ENCODE measurements around the gene TNNC2.

The TNNC2 gene

GRCh38 chr20:45827712-45828111 is 600 bp upstream of the TNNC2 start:
- Histone ChIP-seq H3K9me3 (replicated peaks in 1 of 2; ENCODE audit: control insufficient read depth in 2 of 2, insufficient read depth in 1 of 2, low read depth in 1 of 2, low read length in 2 of 2) (peaks cover 0 to 3% of the 10 kb centered on the region in 2 donors), H2BK12ac (ENCODE audit: low read length) (no peak overlapping the region), H2AK5ac (ENCODE audit: low read depth, low read length) (no peak overlapping the region), H3K4me3 (ENCODE audit: low read length in 2 of 2) (no peak overlapping the region), H3K36me3 (replicated peaks in 1 of 2; ENCODE audit: control insufficient read depth in 2 of 2, insufficient read depth in 2 of 2, low read length in 2 of 2) (no peaks in the 10 kb centered on the region), H2BK120ac (ENCODE audit: low read depth, low read length) (no peak overlapping the region), H3K27ac (replicated peaks; ENCODE audit: low read length) (no peak overlapping the region), H3K79me1 (ENCODE audit: low read depth, low read length) (no peaks in the 10 kb centered on the region), H2BK15ac (ENCODE audit: low read length) (no peak overlapping the region), H4K91ac (ENCODE audit: low read depth, low read length, poor library complexity) (no peak overlapping the region), H3K9ac (ENCODE audit: low read depth, low read length, poor library complexity) (no peak overlapping the region), H3K23ac (ENCODE audit: low read depth, low read length, poor library complexity) (no peak overlapping the region), H3K14ac (ENCODE audit: low read length) (no peak overlapping the region), H2BK5ac (ENCODE audit: low read length) (no peak overlapping the region), H3K4me2 (ENCODE audit: insufficient read depth, low read length, poor library complexity, severe bottlenecking) (no peak overlapping the region), H3K27me3 (ENCODE audit: control insufficient read depth in 3 of 3, insufficient read depth in 3 of 3, low read depth in 1 of 3, low read length in 3 of 3) (peaks cover 0 to 18% (median 3%) of the 10 kb centered on the region in 3 experiments), H3K4ac (ENCODE audit: low read length) (no peak overlapping the region), H3K4me1 (ENCODE audit: control insufficient read depth in 2 of 2, insufficient read depth in 1 of 2, low read depth in 1 of 2, low read length in 2 of 2) (peaks cover 11 to 13% of the 10 kb centered on the region in 2 donors), H4K8ac (ENCODE audit: low read depth, low read length) (no peak overlapping the region), H3K18ac (ENCODE audit: low read length) (no peak overlapping the region), H2AFZ (ENCODE audit: low read length) (no peak overlapping the region)
- DNase-seq (ENCODE audit: low spot score), result no peak
- no CpG with 5 or more reads among the region's 6 CpGs for WGBS, 2 donors (ENCODE audit: extremely low coverage in 2 of 2, insufficient read length in 2 of 2, insufficient replicate concordance in 1 of 2)

GRCh38 chr20:45826381-45827019 is 612 bp downstream of the TNNC2 start:
- no peak overlapping the region for H3K27ac ChIP-seq (replicated peaks; ENCODE audit: low read length)
- no peak overlapping the region for H3K4me3 ChIP-seq (ENCODE audit: low read length in 2 of 2)
- peak overlapping the region; percentile 13 for H3K18ac ChIP-seq (ENCODE audit: low read length)
- H2BK12ac ChIP-seq (ENCODE audit: low read length), result peak overlapping the region; percentile 31
- H3K79me1 ChIP-seq (ENCODE audit: low read depth, low read length), result no peaks in the 10 kb centered on the region
- no peak overlapping the region for H2BK15ac ChIP-seq (ENCODE audit: low read length)
- no peak for DNase-seq (ENCODE audit: low spot score)
- H4K91ac ChIP-seq (ENCODE audit: low read depth, low read length, poor library complexity), result no peak overlapping the region
- peaks cover 0 to 24% (median 3%) of the 10 kb centered on the region in 3 experiments for H3K27me3 ChIP-seq (ENCODE audit: control insufficient read depth in 3 of 3, insufficient read depth in 3 of 3, low read depth in 1 of 3, low read length in 3 of 3)
- H3K9ac ChIP-seq (ENCODE audit: low read depth, low read length, poor library complexity), result no peak overlapping the region
- H4K8ac ChIP-seq (ENCODE audit: low read depth, low read length), result no peak overlapping the region
- peak overlapping the region; percentile 83 for H2AFZ ChIP-seq (ENCODE audit: low read length)
- H3K4me2 ChIP-seq (ENCODE audit: insufficient read depth, low read length, poor library complexity, severe bottlenecking), result no peak overlapping the region
- H2BK120ac ChIP-seq (ENCODE audit: low read depth, low read length), result no peak overlapping the region
- no peak overlapping the region for H3K4ac ChIP-seq (ENCODE audit: low read length)
- no CpG with 5 or more reads among the region's 6 CpGs for WGBS, 2 donors (ENCODE audit: extremely low coverage in 2 of 2, insufficient read length in 2 of 2, insufficient replicate concordance in 1 of 2)
- H3K36me3 ChIP-seq (replicated peaks in 1 of 2; ENCODE audit: control insufficient read depth in 2 of 2, insufficient read depth in 2 of 2, low read length in 2 of 2), result no peaks in the 10 kb centered on the region
- H3K9me3 ChIP-seq (replicated peaks in 1 of 2; ENCODE audit: control insufficient read depth in 2 of 2, insufficient read depth in 1 of 2, low read depth in 1 of 2, low read length in 2 of 2), result peaks cover 0 to 3% of the 10 kb centered on the region in 2 donors
- no peak overlapping the region for H3K23ac ChIP-seq (ENCODE audit: low read depth, low read length, poor library complexity)
- no peak overlapping the region for H3K14ac ChIP-seq (ENCODE audit: low read length)
- peaks cover 9 to 15% of the 10 kb centered on the region in 2 donors for H3K4me1 ChIP-seq (ENCODE audit: control insufficient read depth in 2 of 2, insufficient read depth in 1 of 2, low read depth in 1 of 2, low read length in 2 of 2)
- H2BK5ac ChIP-seq (ENCODE audit: low read length), result no peak overlapping the region
- H2AK5ac ChIP-seq (ENCODE audit: low read depth, low read length), result no peak overlapping the region

GRCh38 chr20:45823949-45824835 is 2.9 kb downstream of the TNNC2 start:
- H2AFZ ChIP-seq (ENCODE audit: low read length), result peak overlapping the region; percentile 77
- H3K4ac ChIP-seq (ENCODE audit: low read length), result peak overlapping the region; percentile 76
- H2BK120ac ChIP-seq (ENCODE audit: low read depth, low read length), result peak overlapping the region; percentile 61
- H4K8ac ChIP-seq (ENCODE audit: low read depth, low read length), result peak overlapping the region; percentile 23
- H3K9me3 ChIP-seq (replicated peaks in 1 of 2; ENCODE audit: control insufficient read depth in 2 of 2, insufficient read depth in 1 of 2, low read depth in 1 of 2, low read length in 2 of 2), result peaks cover 0 to 3% of the 10 kb centered on the region in 2 donors
- DNase-seq (ENCODE audit: low spot score), result no peak
- peak overlapping the region; percentile 63 for H3K14ac ChIP-seq (ENCODE audit: low read length)
- H2BK15ac ChIP-seq (ENCODE audit: low read length), result peak overlapping the region; percentile 64
- peak overlapping the region; percentile 98 for H2BK12ac ChIP-seq (ENCODE audit: low read length)
- no peaks in the 10 kb centered on the region for H3K79me1 ChIP-seq (ENCODE audit: low read depth, low read length)
- peak overlapping the region; percentile 23 for H3K4me2 ChIP-seq (ENCODE audit: insufficient read depth, low read length, poor library complexity, severe bottlenecking)
- peak overlapping the region; percentile 39 for H2BK5ac ChIP-seq (ENCODE audit: low read length)
- H4K91ac ChIP-seq (ENCODE audit: low read depth, low read length, poor library complexity), result no peak overlapping the region
- peak overlapping the region in 1 of 2 donors; percentile 10 for H3K4me3 ChIP-seq (ENCODE audit: low read length in 2 of 2)
- no CpG with 5 or more reads among the region's 57 CpGs for WGBS, 2 donors (ENCODE audit: extremely low coverage in 2 of 2, insufficient read length in 2 of 2, insufficient replicate concordance in 1 of 2)
- no peak overlapping the region for H3K27ac ChIP-seq (replicated peaks; ENCODE audit: low read length)
- no peaks in the 10 kb centered on the region for H3K36me3 ChIP-seq (replicated peaks in 1 of 2; ENCODE audit: control insufficient read depth in 2 of 2, insufficient read depth in 2 of 2, low read length in 2 of 2)
- no peak overlapping the region for H3K9ac ChIP-seq (ENCODE audit: low read depth, low read length, poor library complexity)
- peaks cover 0 to 24% (median 3%) of the 10 kb centered on the region in 3 experiments for H3K27me3 ChIP-seq (ENCODE audit: control insufficient read depth in 3 of 3, insufficient read depth in 3 of 3, low read depth in 1 of 3, low read length in 3 of 3)
- peaks cover 9 to 15% of the 10 kb centered on the region in 2 donors for H3K4me1 ChIP-seq (ENCODE audit: control insufficient read depth in 2 of 2, insufficient read depth in 1 of 2, low read depth in 1 of 2, low read length in 2 of 2)
- peak overlapping the region; percentile 81 for H2AK5ac ChIP-seq (ENCODE audit: low read depth, low read length)
- H3K18ac ChIP-seq (ENCODE audit: low read length), result peak overlapping the region; percentile 87
- H3K23ac ChIP-seq (ENCODE audit: low read depth, low read length, poor library complexity), result peak overlapping the region; percentile 95

- H3K79me1 ChIP-seq (ENCODE audit: low read depth, low read length), result no peaks in the 10 kb centered on the region
- WGBS, 2 donors (ENCODE audit: extremely low coverage in 2 of 2, insufficient read length in 2 of 2, insufficient replicate concordance in 1 of 2), result no CpG with 5 or more reads among the region's 24 CpGs
- H2BK15ac ChIP-seq (ENCODE audit: low read length), result peak overlapping the region; percentile 84
- DNase-seq (ENCODE audit: low spot score), result no peak
- H4K8ac ChIP-seq (ENCODE audit: low read depth, low read length), result no peak overlapping the region
- peak overlapping the region; percentile 50 for H4K91ac ChIP-seq (ENCODE audit: low read depth, low read length, poor library complexity)
- no peak overlapping the region for H2AFZ ChIP-seq (ENCODE audit: low read length)
- H3K4me1 ChIP-seq (ENCODE audit: control insufficient read depth in 2 of 2, insufficient read depth in 1 of 2, low read depth in 1 of 2, low read length in 2 of 2), result peaks cover 8 to 11% of the 10 kb centered on the region in 2 donors
- no peak overlapping the region for H3K4me3 ChIP-seq (ENCODE audit: low read length in 2 of 2)
- H3K9ac ChIP-seq (ENCODE audit: low read depth, low read length, poor library complexity), result no peak overlapping the region
- no peak overlapping the region for H3K27ac ChIP-seq (replicated peaks; ENCODE audit: low read length)
- H2BK120ac ChIP-seq (ENCODE audit: low read depth, low read length), result no peak overlapping the region
- no peaks in the 10 kb centered on the region for H3K36me3 ChIP-seq (replicated peaks in 1 of 2; ENCODE audit: control insufficient read depth in 2 of 2, insufficient read depth in 2 of 2, low read length in 2 of 2)
- no peak overlapping the region for H2BK12ac ChIP-seq (ENCODE audit: low read length)
- H3K4me2 ChIP-seq (ENCODE audit: insufficient read depth, low read length, poor library complexity, severe bottlenecking), result no peak overlapping the region
- no peak overlapping the region for H2BK5ac ChIP-seq (ENCODE audit: low read length)
- H2AK5ac ChIP-seq (ENCODE audit: low read depth, low read length), result no peak overlapping the region
- no peak overlapping the region for H3K4ac ChIP-seq (ENCODE audit: low read length)
- peak overlapping the region; percentile 92 for H3K23ac ChIP-seq (ENCODE audit: low read depth, low read length, poor library complexity)
- H3K14ac ChIP-seq (ENCODE audit: low read length), result no peak overlapping the region
- H3K27me3 ChIP-seq (ENCODE audit: control insufficient read depth in 3 of 3, insufficient read depth in 3 of 3, low read depth in 1 of 3, low read length in 3 of 3), result peaks cover 0 to 24% (median 3%) of the 10 kb centered on the region in 3 experiments
- peak overlapping the region; percentile 63 for H3K18ac ChIP-seq (ENCODE audit: low read length)
- H3K9me3 ChIP-seq (replicated peaks in 1 of 2; ENCODE audit: control insufficient read depth in 2 of 2, insufficient read depth in 1 of 2, low read depth in 1 of 2, low read length in 2 of 2), result peaks cover 0 to 3% of the 10 kb centered on the region in 2 donors
Measured at GRCh38 chr20:45822857-45823256, 4.3 kb downstream of the TNNC2 start.

Data from neuronal stem cell (in vitro differentiated cells).